PC-9 (cell line): ENCODE results near the gene PSMD13. TPM values are rescaled to one million over a fixed set of nuclear protein-coding genes. Genes with fewer than 3 reads are reported as not detected.
"Not testable (repeated sequence)": the region's sequence is repeated elsewhere in the genome, so short reads cannot be mapped to it uniquely, and the experiment has no call there.

Experiments
- BruUV-seq: library from RNA; stranded (reverse); fragments of 400-500 nt; replicated peaks from 2 replicates; lab custom pipeline; 2021; lab: Mats Ljungman, UMichigan
- CTCF ChIA-PET: fragments of 300-600 bp; sonication (Branson Sonifier 250); formaldehyde crosslinking; loops from one replicate; lab custom pipeline; 2022; ENCODE audit warnings: antibody characterized with exemption; lab: Charles Lee
- POLR2A ChIA-PET: fragments of 300-600 bp; sonication (Branson Sonifier 250); formaldehyde crosslinking; loops from one replicate; lab custom pipeline; 2022; ENCODE audit warnings: antibody characterized with exemption; ENCODE audit not compliant: unreplicated experiment; lab: Charles Lee
- DNase-seq, 2 experiments: peaks; one replicate each; pipeline versions ENCODE4 v3.0.0 to v3.0.0-alpha.2; 2015 to 2022; ENCODE audit warnings: mixed read lengths in 1 of 2
- H2AFZ ChIP-seq: fragments of 200-600 bp; sonication (generic); 2 replicates; pipeline ENCODE4 v1.8.1; 2017; ENCODE audit warnings: antibody characterized with exemption
- H3F3A ChIP-seq: fragments of 200-600 bp; sonication (generic); 2 replicates; pipeline ENCODE4 v1.8.1; 2017; ENCODE audit warnings: antibody characterized with exemption, mild to moderate bottlenecking, low read depth; ENCODE audit not compliant: insufficient read depth
- H3K27ac ChIP-seq: fragments of 200-600 bp; sonication (generic); 2 replicates; pipeline ENCODE4 v1.6.1; 2016; ENCODE audit warnings: mixed run types
- H3K27me3 ChIP-seq: fragments of 200-600 bp; sonication (generic); 2 replicates; pipeline ENCODE4 v1.6.1; 2016; ENCODE audit warnings: low read depth, mixed run types; ENCODE audit not compliant: insufficient read depth
- H3K36me3 ChIP-seq: fragments of 200-600 bp; sonication (generic); 2 replicates; pipeline ENCODE4 v1.6.1; 2016; ENCODE audit warnings: low read depth, mixed run types
- H3K4me1 ChIP-seq: fragments of 200-600 bp; sonication (generic); replicated peaks from 2 replicates; pipeline ENCODE4 v1.6.1; 2016; ENCODE audit warnings: mixed run types; ENCODE audit not compliant: insufficient read depth
- H3K4me2 ChIP-seq: fragments of 200-600 bp; sonication (generic); 2 replicates; pipeline ENCODE4 v1.6.1; 2017; ENCODE audit warnings: mixed run types
- H3K4me3 ChIP-seq: fragments of 200-600 bp; sonication (generic); 2 replicates; pipeline ENCODE4 v1.6.1; 2016; ENCODE audit warnings: mixed run types
- H3K79me2 ChIP-seq: fragments of 200-600 bp; sonication (generic); 2 replicates; pipeline ENCODE4 v1.6.1; 2017; ENCODE audit warnings: low read depth, mixed run types
- H3K9me2 ChIP-seq: fragments of 200-600 bp; sonication (generic); 2 replicates; pipeline ENCODE4 v1.8.1; 2017; ENCODE audit warnings: mild to moderate bottlenecking; ENCODE audit not compliant: insufficient read depth
- H3K9me3 ChIP-seq: fragments of 200-600 bp; sonication (generic); 2 replicates; pipeline ENCODE4 v1.8.1; 2016; ENCODE audit warnings: low read depth; ENCODE audit not compliant: insufficient read depth
- H4K20me1 ChIP-seq: fragments of 200-600 bp; sonication (generic); 2 replicates; pipeline ENCODE4 v1.8.1; 2017; ENCODE audit not compliant: insufficient read depth
- EZH2 ChIP-seq: fragments of 200-600 bp; sonication (generic); IDR thresholded peaks from 2 replicates; pipeline ENCODE4 v1.8.0; 2017; ENCODE audit warnings: antibody characterized with exemption, low read depth
- intact Hi-C: fragments of 100-400 bp; cut with micrococcal nuclease; formaldehyde crosslinking; loops from one replicate; pipeline ENCODE4 v1.10.0; 2022; ENCODE audit not compliant: unreplicated experiment
- total RNA-seq: library from RNA; stranded (reverse); gene quantifications from 2 replicates; pipeline ENCODE4 v1.2.3, GENCODE V29; 2021
- TF ChIP-seq, protein P1 (sequence below): fragments of 200-600 bp; sonication (generic); conservative IDR thresholded peaks from 2 replicates; pipeline ENCODE4 v1.6.1; 2017; ENCODE audit warnings: mixed run types, antibody characterized with exemption, mild to moderate bottlenecking, moderate library complexity

PSMD13 gene
- total RNA-seq, 1 experiment from 2014 or later: 143 TPM

- no peaks in the 10 kb centered on the region for H3K4me1 ChIP-seq
- no peak overlapping the region for H3K4me3 ChIP-seq
- no peak overlapping the region for H3K27ac ChIP-seq
- ChIA-PET POLR2A (no interaction called here), CTCF (no interaction called here)
- no peaks in the 10 kb centered on the region for H3K9me2 ChIP-seq
- H3K79me2 ChIP-seq: no peaks in the 10 kb centered on the region
- H3K9me3 ChIP-seq: no peaks in the 10 kb centered on the region
- no peak for DNase-seq
- no peaks in the 10 kb centered on the region for H4K20me1 ChIP-seq
- TF ChIP-seq, protein P1, sequence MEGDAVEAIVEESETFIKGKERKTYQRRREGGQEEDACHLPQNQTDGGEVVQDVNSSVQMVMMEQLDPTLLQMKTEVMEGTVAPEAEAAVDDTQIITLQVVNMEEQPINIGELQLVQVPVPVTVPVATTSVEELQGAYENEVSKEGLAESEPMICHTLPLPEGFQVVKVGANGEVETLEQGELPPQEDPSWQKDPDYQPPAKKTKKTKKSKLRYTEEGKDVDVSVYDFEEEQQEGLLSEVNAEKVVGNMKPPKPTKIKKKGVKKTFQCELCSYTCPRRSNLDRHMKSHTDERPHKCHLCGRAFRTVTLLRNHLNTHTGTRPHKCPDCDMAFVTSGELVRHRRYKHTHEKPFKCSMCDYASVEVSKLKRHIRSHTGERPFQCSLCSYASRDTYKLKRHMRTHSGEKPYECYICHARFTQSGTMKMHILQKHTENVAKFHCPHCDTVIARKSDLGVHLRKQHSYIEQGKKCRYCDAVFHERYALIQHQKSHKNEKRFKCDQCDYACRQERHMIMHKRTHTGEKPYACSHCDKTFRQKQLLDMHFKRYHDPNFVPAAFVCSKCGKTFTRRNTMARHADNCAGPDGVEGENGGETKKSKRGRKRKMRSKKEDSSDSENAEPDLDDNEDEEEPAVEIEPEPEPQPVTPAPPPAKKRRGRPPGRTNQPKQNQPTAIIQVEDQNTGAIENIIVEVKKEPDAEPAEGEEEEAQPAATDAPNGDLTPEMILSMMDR: no peak
- TF ChIP-seq EZH2: no peak
- no peak overlapping the region for H3K4me2 ChIP-seq
- intact Hi-C loops: no loop called here
- no peaks in the 10 kb centered on the region for H3K27me3 ChIP-seq
- H2AFZ ChIP-seq: no peak overlapping the region
- no TSS peak for BruUV-seq
- no peaks in the 10 kb centered on the region; the same call in 1 of the 2 replicates for H3F3A ChIP-seq
- no peaks in the 10 kb centered on the region for H3K36me3 ChIP-seq
Measured at GRCh38 chr11:261624-262023, 24.8 kb downstream of the PSMD13 start.

GRCh38 chr11:266676-267439 is 30.1 kb downstream of the PSMD13 start:
- ChIA-PET POLR2A (interaction anchor here (0.6 to 0.7 kb wide), 3 partner anchors 9 to 174 kb away, joined by 4 to 9 read pairs (median 8); partner anchors contain the start of gene RIC8A), CTCF (no interaction called here)
- DNase-seq: peak in 1 of 2 experiments; percentile 19
- Histone ChIP-seq H3K4me3 (no peak overlapping the region), H3K9me3 (no peaks in the 10 kb centered on the region), H2AFZ (no peak overlapping the region), H3K9me2 (no peaks in the 10 kb centered on the region), H3K27me3 (no peaks in the 10 kb centered on the region), H3K4me1 (no peaks in the 10 kb centered on the region), H4K20me1 (no peaks in the 10 kb centered on the region), H3K27ac (no peak overlapping the region), H3F3A (no peaks in the 10 kb centered on the region; the same call in 1 of the 2 replicates), H3K36me3 (no peaks in the 10 kb centered on the region), H3K79me2 (no peaks in the 10 kb centered on the region), H3K4me2 (no peak overlapping the region)
- no TSS peak for BruUV-seq
- TF ChIP-seq, protein P1: no peak
- no peak for TF ChIP-seq EZH2
- intact Hi-C loops: no loop called here

GRCh38 chr11:267491-267994 is 30.8 kb downstream of the PSMD13 start:
- H3K27ac ChIP-seq: no peak overlapping the region
- peak overlapping the region; percentile 85 for H2AFZ ChIP-seq
- no peak for TF ChIP-seq EZH2
- TF ChIP-seq, protein P1: no peak
- no TSS peak for BruUV-seq
- H4K20me1 ChIP-seq: no peaks in the 10 kb centered on the region
- H3K9me3 ChIP-seq: no peaks in the 10 kb centered on the region
- DNase-seq: peak; percentile 39 to 58
- ChIA-PET POLR2A (interaction anchor here (0.6 to 0.7 kb wide), 4 partner anchors 10 to 174 kb away, joined by 3 to 9 read pairs (median 6); partner anchors contain the start of gene RIC8A), CTCF (no interaction called here)
- H3K79me2 ChIP-seq: no peaks in the 10 kb centered on the region
- no peaks in the 10 kb centered on the region; the same call in 1 of the 2 replicates for H3F3A ChIP-seq
- no peaks in the 10 kb centered on the region for H3K27me3 ChIP-seq
- H3K4me2 ChIP-seq: peak overlapping the region; percentile 87
- intact Hi-C loops: no loop called here
- H3K4me3 ChIP-seq: peak overlapping the region; percentile 61
- no peaks in the 10 kb centered on the region for H3K36me3 ChIP-seq
- H3K9me2 ChIP-seq: no peaks in the 10 kb centered on the region
- no peaks in the 10 kb centered on the region for H3K4me1 ChIP-seq

- H3K79me2 ChIP-seq, DNase-seq, BruUV-seq, H3F3A ChIP-seq, H3K9me3 ChIP-seq, H3K4me3 ChIP-seq, CTCF ChIA-PET, H4K20me1 ChIP-seq, H2AFZ ChIP-seq, H3K36me3 ChIP-seq, H3K27me3 ChIP-seq, H3K27ac ChIP-seq, intact Hi-C loops, H3K9me2 ChIP-seq, H3K4me1 ChIP-seq, H3K4me2 ChIP-seq: not testable (repeated sequence)
- POLR2A ChIA-PET: interaction anchor here (0.6 kb wide), 2 partner anchors 61 to 224 kb away, joined by 4 read pairs; partner anchors contain the start of genes BET1L and RIC8A
Measured at GRCh38 chr11:268716-269145, 32.0 kb downstream of the PSMD13 start.
